ENCODE results near the gene UQCC2. TPM values are rescaled to one million over a fixed set of nuclear protein-coding genes. Genes with fewer than 3 reads are reported as not detected.

Gene UQCC2
- total and polyA plus RNA-seq, 2 of the 8 experiments (the other 6 are each of a cell fraction or from before 2014, with no cell fraction given): 52.1 to 104 TPM

- Histone ChIP-seq H3K4me1 (replicated peaks in 1 of 4; ENCODE audit: control insufficient read depth in 3 of 4, insufficient read depth in 4 of 4, low read length in 3 of 4) (peaks cover 0 to 5% (median 1%) of the 10 kb centered on the region in 4 experiments; a peak in 3 of 7 replicates), H3K4me3 (ENCODE audit: extremely low read depth in 1 of 4, insufficient read depth in 2 of 4, low read depth in 3 of 4, low read length in 4 of 4) (no peak overlapping the region), H2BK15ac (ENCODE audit: low read length) (no peak overlapping the region), H3K27me3 (replicated peaks in 1 of 4; ENCODE audit: control insufficient read depth in 3 of 4, extremely low read depth in 1 of 4, insufficient read depth in 3 of 4, low read length in 3 of 4) (no peaks in the 10 kb centered on the region), H3K56ac (replicated peaks; ENCODE audit: insufficient read length, low read depth, low read length) (no peak overlapping the region), H4K20me1 (replicated peaks in 1 of 2; ENCODE audit: control insufficient read depth in 1 of 2, insufficient read depth in 2 of 2, low read length in 2 of 2) (peaks cover 5 to 6% of the 10 kb centered on the region in 2 experiments), H4K8ac (ENCODE audit: extremely low read depth, insufficient read depth, low read length) (0 out of 2 replicates have a peak overlapping the region, but pooled peaks have one; percentile 2), H3K23ac (ENCODE audit: insufficient read length) (no peak overlapping the region), H3K14ac (ENCODE audit: insufficient read length) (no peak overlapping the region), H2BK12ac (ENCODE audit: low read depth, low read length) (no peak overlapping the region), H3K79me2 (ENCODE audit: control insufficient read depth in 1 of 2, insufficient read depth in 2 of 2, low read length in 2 of 2) (no peaks in the 10 kb centered on the region), H3K18ac (ENCODE audit: extremely low read depth, low read length) (no peak overlapping the region), H4K5ac (ENCODE audit: insufficient read length, low read depth, low read length) (no peak overlapping the region), H2BK20ac (ENCODE audit: low read length) (no peak overlapping the region), H3K27ac (ENCODE audit: low read depth, low read length) (no peak overlapping the region), H2BK5ac (ENCODE audit: low read depth, low read length) (no peak overlapping the region; the same call in 1 of the 2 replicates), H3K9me3 (ENCODE audit: insufficient read depth in 2 of 2, low read depth in 1 of 2, low read length in 1 of 2) (no peaks in the 10 kb centered on the region), H2BK120ac (replicated peaks; ENCODE audit: low read depth, low read length) (no peak overlapping the region), H3K36me3 (ENCODE audit: control insufficient read depth in 2 of 4, insufficient read depth in 4 of 4, low read length in 3 of 4) (peaks cover 18 to 51% (median 36%) of the 10 kb centered on the region in 4 experiments), H2AK5ac (ENCODE audit: low read depth, low read length) (no peak overlapping the region), H3K4ac (replicated peaks; ENCODE audit: insufficient read length, low read depth, low read length) (no peak overlapping the region), H2AFZ (ENCODE audit: low read length) (no peak overlapping the region), H3K4me2 (ENCODE audit: insufficient read depth in 1 of 2, low read depth in 2 of 2, low read length in 2 of 2) (no peak overlapping the region), H3K79me1 (ENCODE audit: low read depth, low read length) (no peaks in the 10 kb centered on the region), H3K23me2 (ENCODE audit: low read depth, low read length) (no peaks in the 10 kb centered on the region), H3K9ac (replicated peaks in 1 of 4; ENCODE audit: extremely low read depth in 1 of 4, low read depth in 3 of 4, low read length in 3 of 4) (no peak overlapping the region), H4K91ac (replicated peaks; ENCODE audit: insufficient read length, low read length) (no peak overlapping the region)
- 89% methylated on average over 15 of the region's 15 CpGs; no CpG with 5 or more reads in 1 of the 2 experiments for WGBS, 2 experiments (ENCODE audit: extremely low coverage in 1 of 2, insufficient coverage in 1 of 2, insufficient read length in 1 of 2, insufficient replicate concordance in 2 of 2, low coverage in 1 of 2, low lambda C conversion rate in 2 of 2, missing lambda C conversion rate in 1 of 2)
- no peak for FAIRE-seq
- CTCF ChIA-PET (ENCODE audit: partially characterized antibody): interaction anchor here (0.9 to 2.2 kb wide), 5 partner anchors 9 to 106 kb away, joined by 3 to 11 read pairs (median 6); partner anchors contain the start of gene UQCC2
- POLR2A ChIA-PET (ENCODE audit: partially characterized antibody): interaction anchor here (0.8 to 1.8 kb wide), 7 partner anchors 10 to 237 kb away, joined by 3 to 7 read pairs (median 4); partner anchors contain the start of genes UQCC2 and ZBTB9
- DNase-seq (ENCODE audit: low read depth in 1 of 2, low spot score in 2 of 2): no peak
- TF ChIP-seq EGR1 (IDR thresholded peaks at IDR 0.05; ENCODE audit: borderline replicate concordance, low read depth, low read length) (no peak), CBX5 (IDR thresholded peaks at IDR 0.05; ENCODE audit: low read depth, low read length) (no peak), ATF3 (IDR thresholded peaks at IDR 0.05; ENCODE audit: insufficient read depth, low read depth, low read length) (no peak), PHF8 (conservative IDR thresholded peaks at IDR 0.05; ENCODE audit: low read depth, low read length) (no peak), JUND (IDR thresholded peaks at IDR 0.05; ENCODE audit: low read length) (no peak), SIN3A (conservative IDR thresholded peaks at IDR 0.05 in 1 of 2, IDR thresholded peaks at IDR 0.05 in 1 of 2; ENCODE audit: low read depth in 1 of 2, low read length in 2 of 2) (no peak), TAF7 (optimal IDR thresholded peaks at IDR 0.05; ENCODE audit: borderline replicate concordance, low read depth, low read length) (no peak), TEAD4 (IDR thresholded peaks at IDR 0.05; ENCODE audit: low read depth, low read length) (no peak), SP4 (IDR thresholded peaks at IDR 0.05; ENCODE audit: low read length) (no peak)
- TF ChIP-seq, protein P1, sequence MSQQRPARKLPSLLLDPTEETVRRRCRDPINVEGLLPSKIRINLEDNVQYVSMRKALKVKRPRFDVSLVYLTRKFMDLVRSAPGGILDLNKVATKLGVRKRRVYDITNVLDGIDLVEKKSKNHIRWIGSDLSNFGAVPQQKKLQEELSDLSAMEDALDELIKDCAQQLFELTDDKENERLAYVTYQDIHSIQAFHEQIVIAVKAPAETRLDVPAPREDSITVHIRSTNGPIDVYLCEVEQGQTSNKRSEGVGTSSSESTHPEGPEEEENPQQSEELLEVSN (IDR thresholded peaks at IDR 0.05): no peak
Measured at GRCh38 chr6:33691456-33692077, 19.9 kb downstream of the UQCC2 start.
